ENCODE measurements around the gene S100PBP. TPM values are rescaled to one million over a fixed set of nuclear protein-coding genes. Genes with fewer than 3 reads are reported as not detected.

The S100PBP gene
- total RNA-seq, 1 experiment from 2014 or later, result 83.4 TPM

GRCh38 chr1:32888677-32889420 is 71.4 kb downstream of the S100PBP start:
- Histone ChIP-seq H3K27me3 (ENCODE audit: control insufficient read depth, insufficient read depth, low read length) (peaks cover 80% of the 10 kb centered on the region), H3K36me3 (replicated peaks; ENCODE audit: control insufficient read depth, insufficient read depth, low read length) (no peaks in the 10 kb centered on the region), H3K4me3 (ENCODE audit: insufficient read depth, low read depth, low read length) (no peak overlapping the region)
- DNase-seq, result no peak

DNA sequence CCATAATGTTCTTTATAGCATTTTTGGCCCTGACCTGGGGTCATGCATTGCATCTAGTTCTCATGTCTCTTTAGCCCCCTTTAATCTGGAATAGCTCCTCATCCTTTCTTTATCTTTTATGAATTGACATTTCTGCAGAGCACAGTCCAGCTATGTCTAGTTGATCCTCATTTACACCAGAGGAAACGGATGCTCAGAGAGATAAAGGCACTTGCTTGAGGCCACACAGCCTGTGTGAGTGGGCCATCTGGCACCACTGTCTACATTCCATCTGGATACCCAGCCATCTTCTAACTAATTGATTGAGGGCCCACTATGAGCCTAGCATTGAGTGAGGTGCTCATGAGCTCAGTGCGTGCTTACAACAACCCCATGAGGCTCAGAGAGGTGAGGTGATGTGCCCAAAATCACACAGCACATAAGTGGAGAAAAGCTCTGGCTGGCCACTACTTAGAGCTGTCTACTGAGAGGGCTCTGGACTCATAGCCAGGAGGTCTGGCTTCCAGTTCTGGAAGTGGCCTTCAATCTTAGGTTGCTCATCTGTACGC is 72.4 kb downstream of the S100PBP start:
- no peak for DNase-seq
- Histone ChIP-seq H3K4me3 (ENCODE audit: insufficient read depth, low read depth, low read length) (no peak overlapping the region), H3K36me3 (replicated peaks; ENCODE audit: control insufficient read depth, insufficient read depth, low read length) (no peaks in the 10 kb centered on the region), H3K27me3 (ENCODE audit: control insufficient read depth, insufficient read depth, low read length) (peaks cover 71% of the 10 kb centered on the region)

GRCh38 chr1:32890516-32891240 is 73.2 kb downstream of the S100PBP start:
- Histone ChIP-seq H3K27me3 (ENCODE audit: control insufficient read depth, insufficient read depth, low read length) (peaks cover 63% of the 10 kb centered on the region), H3K36me3 (replicated peaks; ENCODE audit: control insufficient read depth, insufficient read depth, low read length) (no peaks in the 10 kb centered on the region), H3K4me3 (ENCODE audit: insufficient read depth, low read depth, low read length) (no peak overlapping the region)
- no peak for DNase-seq

GRCh38 chr1:32891241-32891570 is 73.8 kb downstream of the S100PBP start:
- Histone ChIP-seq H3K36me3 (replicated peaks; ENCODE audit: control insufficient read depth, insufficient read depth, low read length) (no peaks in the 10 kb centered on the region), H3K27me3 (ENCODE audit: control insufficient read depth, insufficient read depth, low read length) (peaks cover 60% of the 10 kb centered on the region), H3K4me3 (ENCODE audit: insufficient read depth, low read depth, low read length) (no peak overlapping the region)
- no peak for DNase-seq

DNA sequence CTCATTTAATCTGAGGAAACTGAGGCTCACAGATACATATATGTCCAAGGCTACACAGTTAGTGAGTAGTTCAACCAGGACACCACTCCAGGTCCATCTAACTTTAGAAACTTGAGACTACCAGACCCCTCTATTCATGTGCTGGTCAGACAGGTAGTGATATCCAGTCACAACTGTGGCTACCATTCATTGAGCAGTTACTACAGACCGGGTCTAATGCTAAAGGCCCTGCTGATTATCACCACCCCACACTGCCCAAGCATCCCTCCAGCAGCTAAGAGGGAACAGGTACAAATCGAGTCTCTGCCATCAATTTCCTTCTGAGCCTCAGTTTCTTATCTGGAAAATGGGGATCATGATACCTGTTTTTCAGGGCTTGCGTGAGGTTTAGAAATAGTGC is 74.2 kb downstream of the S100PBP start:
- DNase-seq, result no peak
- Histone ChIP-seq H3K27me3 (ENCODE audit: control insufficient read depth, insufficient read depth, low read length) (peaks cover 60% of the 10 kb centered on the region), H3K4me3 (ENCODE audit: insufficient read depth, low read depth, low read length) (no peak overlapping the region), H3K36me3 (replicated peaks; ENCODE audit: control insufficient read depth, insufficient read depth, low read length) (no peaks in the 10 kb centered on the region)

DNA sequence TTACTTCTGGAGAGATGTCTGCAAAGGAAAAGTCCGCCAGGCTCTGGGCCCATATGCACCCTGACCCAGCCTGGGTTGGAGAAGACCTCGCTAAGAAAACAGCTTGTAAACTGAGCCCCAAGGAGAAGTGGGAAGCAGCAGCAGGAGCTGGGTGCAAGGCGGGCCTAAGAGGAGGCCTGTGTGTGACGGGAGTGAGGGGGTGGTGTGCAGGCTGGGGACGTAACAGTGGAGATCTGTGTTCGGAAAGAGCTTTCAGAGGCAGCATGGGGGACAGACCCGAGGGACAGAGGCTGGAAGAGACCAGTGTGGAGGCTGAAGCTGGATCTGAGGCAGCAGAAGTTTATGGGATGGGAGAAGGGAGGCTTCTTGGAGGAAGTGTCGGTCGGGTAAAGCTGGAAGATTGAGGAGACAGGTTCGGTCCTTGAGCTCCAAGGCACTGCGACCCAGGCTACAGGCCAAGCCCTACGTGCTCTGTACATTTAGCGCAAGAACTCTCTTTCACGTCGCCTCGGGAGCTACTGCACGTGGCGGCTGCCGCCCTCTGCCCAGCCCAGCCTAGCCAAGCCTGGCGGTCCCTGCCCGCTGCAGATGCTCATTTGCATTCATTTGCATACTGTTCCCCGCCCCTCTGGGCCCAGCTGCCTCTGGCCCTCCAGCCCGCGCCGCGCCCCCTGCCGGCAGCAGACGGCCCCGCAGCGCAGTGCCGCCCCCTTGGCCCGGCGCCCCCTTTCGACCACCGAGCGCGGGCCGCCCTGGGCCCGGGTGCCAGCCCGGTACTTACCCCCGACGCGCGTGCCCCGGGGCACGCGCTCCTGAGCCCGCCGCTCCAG is 75.1 kb downstream of the S100PBP start:
- H3K4me3 ChIP-seq (ENCODE audit: insufficient read depth, low read depth, low read length), result peak overlapping the region; percentile 73
- no peaks in the 10 kb centered on the region for H3K36me3 ChIP-seq (replicated peaks; ENCODE audit: control insufficient read depth, insufficient read depth, low read length)
- peaks cover 56% of the 10 kb centered on the region for H3K27me3 ChIP-seq (ENCODE audit: control insufficient read depth, insufficient read depth, low read length)
- DNase-seq, result peak; percentile 99

- Histone ChIP-seq H3K27me3 (ENCODE audit: control insufficient read depth, insufficient read depth, low read length) (peaks cover 55% of the 10 kb centered on the region), H3K36me3 (replicated peaks; ENCODE audit: control insufficient read depth, insufficient read depth, low read length) (no peaks in the 10 kb centered on the region), H3K4me3 (ENCODE audit: insufficient read depth, low read depth, low read length) (peak overlapping the region; percentile 73)
- DNase-seq, result peak; percentile 95
Observed at GRCh38 chr1:32893198-32894018, 76.0 kb downstream of the S100PBP start.

- peak overlapping the region; percentile 73 for H3K4me3 ChIP-seq (ENCODE audit: insufficient read depth, low read depth, low read length)
- DNase-seq, result peak; percentile 86
- H3K27me3 ChIP-seq (ENCODE audit: control insufficient read depth, insufficient read depth, low read length), result peaks cover 56% of the 10 kb centered on the region
- H3K36me3 ChIP-seq (replicated peaks; ENCODE audit: control insufficient read depth, insufficient read depth, low read length), result no peaks in the 10 kb centered on the region
Observed at GRCh38 chr1:32894019-32894600, 76.7 kb downstream of the S100PBP start.

DNA sequence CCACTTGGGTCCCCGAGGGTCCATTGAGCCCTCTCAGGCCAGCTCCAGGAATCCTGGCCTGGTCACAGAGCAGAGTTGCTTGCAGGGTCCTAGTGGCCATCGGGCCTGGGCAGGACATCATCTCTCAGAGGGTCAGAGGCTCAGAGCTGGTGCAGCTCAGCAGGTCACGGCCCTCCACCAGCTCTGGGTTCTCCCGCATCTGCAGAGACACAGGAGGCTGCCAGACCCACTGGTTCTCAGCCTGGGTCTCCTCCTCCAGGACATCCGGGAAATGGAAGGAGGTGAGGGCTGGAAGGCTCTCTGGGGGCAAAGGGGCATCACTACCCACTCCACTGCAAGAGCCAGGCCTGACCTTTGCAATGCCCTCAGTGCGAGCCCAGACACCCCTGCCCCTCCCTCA is 77.2 kb downstream of the S100PBP start:
- DNase-seq, result peak; percentile 51
- Histone ChIP-seq H3K4me3 (ENCODE audit: insufficient read depth, low read depth, low read length) (no peak overlapping the region), H3K27me3 (ENCODE audit: control insufficient read depth, insufficient read depth, low read length) (peaks cover 61% of the 10 kb centered on the region), H3K36me3 (replicated peaks; ENCODE audit: control insufficient read depth, insufficient read depth, low read length) (no peaks in the 10 kb centered on the region)

GRCh38 chr1:32895325-32896215 is 78.1 kb downstream of the S100PBP start:
- Histone ChIP-seq H3K4me3 (ENCODE audit: insufficient read depth, low read depth, low read length) (no peak overlapping the region), H3K27me3 (ENCODE audit: control insufficient read depth, insufficient read depth, low read length) (peaks cover 65% of the 10 kb centered on the region), H3K36me3 (replicated peaks; ENCODE audit: control insufficient read depth, insufficient read depth, low read length) (no peaks in the 10 kb centered on the region)
- DNase-seq, result peak; percentile 44

GRCh38 chr1:32896451-32896850 is 79.0 kb downstream of the S100PBP start:
- DNase-seq, result peak; percentile 23
- Histone ChIP-seq H3K4me3 (ENCODE audit: insufficient read depth, low read depth, low read length) (no peak overlapping the region), H3K27me3 (ENCODE audit: control insufficient read depth, insufficient read depth, low read length) (peaks cover 65% of the 10 kb centered on the region), H3K36me3 (replicated peaks; ENCODE audit: control insufficient read depth, insufficient read depth, low read length) (no peaks in the 10 kb centered on the region)

DNA sequence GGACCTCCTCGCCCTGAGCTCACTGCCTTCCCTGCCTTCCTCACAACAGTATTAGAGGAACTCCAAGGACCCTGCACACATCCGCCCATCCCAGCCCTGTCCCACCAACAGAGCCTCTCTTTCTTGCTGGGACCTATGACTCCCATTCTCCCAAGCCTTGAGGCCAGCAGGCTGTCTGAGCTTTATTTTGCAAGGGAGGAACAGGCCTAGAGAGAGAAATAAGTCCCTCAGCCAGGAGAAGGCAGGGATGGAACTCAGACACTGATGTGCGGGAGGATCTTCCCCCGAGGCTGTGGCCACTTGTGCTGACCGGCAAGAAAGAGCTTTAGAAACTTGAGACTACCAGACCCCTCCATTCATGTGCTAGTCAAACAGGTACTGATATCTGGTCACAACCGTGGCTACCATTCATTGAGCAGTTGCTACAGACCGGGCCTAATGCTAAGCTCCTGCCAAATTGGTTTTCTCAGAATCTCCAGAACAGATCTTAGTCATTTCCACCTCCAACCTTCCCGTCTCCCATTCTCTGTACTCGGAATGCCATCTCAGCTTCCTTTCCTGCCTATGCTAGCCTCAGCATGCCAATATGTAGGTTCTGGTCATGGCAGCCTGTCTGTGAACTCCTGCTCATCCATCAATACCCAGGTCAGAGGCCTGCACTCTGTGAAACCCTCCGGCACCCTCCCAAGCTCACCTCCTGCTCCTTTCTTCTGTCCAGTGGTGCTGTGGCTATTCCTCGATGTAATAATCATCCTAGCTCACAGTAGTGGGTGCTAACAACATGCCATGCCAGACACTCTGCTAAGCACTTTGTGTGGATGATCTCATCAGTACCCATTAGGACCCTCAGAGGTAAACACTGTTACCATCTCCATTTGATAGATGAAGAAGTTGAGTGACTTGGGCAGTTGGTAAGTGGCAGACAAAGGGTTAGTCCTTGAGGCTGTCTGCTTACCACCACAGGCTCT is 79.9 kb downstream of the S100PBP start:
- peaks cover 65% of the 10 kb centered on the region for H3K27me3 ChIP-seq (ENCODE audit: control insufficient read depth, insufficient read depth, low read length)
- H3K36me3 ChIP-seq (replicated peaks; ENCODE audit: control insufficient read depth, insufficient read depth, low read length), result no peaks in the 10 kb centered on the region
- DNase-seq, result peak; percentile 14
- H3K4me3 ChIP-seq (ENCODE audit: insufficient read depth, low read depth, low read length), result no peak overlapping the region

All from H7 (cell line).